DMS 273 (cell line): ENCODE results near the gene USH2A.
"Not testable (repeated sequence)": the region's sequence is repeated elsewhere in the genome, so short reads cannot be mapped to it uniquely, and the experiment has no call there.

Experiments used
- DNase-seq: peaks from one replicate; lab custom pipeline; 2025; ENCODE audit not compliant: unreplicated experiment; lab: John Stamatoyannopoulos, UW

Gene USH2A

DNA sequence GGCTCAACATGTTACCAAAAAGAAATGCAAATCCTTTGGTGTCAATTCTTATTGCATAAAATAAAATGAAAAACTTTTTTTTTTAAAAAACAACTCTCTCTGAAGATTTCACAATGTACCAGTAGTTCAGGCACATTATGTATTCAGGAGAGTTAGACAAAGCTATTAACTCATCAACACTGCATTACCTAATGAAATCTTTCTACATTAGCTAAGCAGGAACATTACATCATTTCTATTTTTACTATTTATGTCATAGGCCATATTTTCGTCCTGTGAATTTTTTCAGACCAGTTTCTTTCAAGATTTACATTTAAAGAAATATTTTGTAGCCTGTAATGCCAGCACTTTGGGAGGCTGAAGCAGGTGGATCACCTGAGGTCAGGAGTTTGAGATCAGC lies 366.2 kb downstream of the USH2A start:
- DNase-seq, result no peak

DNA sequence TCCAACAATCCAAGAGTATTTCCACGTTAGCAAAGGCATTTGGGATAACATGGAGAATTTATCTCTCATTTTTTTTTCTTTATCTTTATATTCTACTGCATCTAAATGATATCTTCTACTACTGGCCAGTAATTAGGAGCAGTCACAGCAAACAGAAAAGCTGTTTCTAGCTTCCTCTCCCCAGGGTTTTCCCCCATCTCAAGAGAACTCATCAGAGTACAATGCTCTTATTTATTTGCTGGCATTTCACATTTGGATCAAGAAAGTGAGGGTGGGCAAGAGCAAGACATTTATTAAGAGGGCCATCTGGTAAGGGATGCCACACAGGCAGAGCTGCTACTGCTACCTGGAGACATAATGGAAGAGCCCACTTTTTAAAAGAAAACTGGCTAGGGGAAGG lies 368.2 kb downstream of the USH2A start:
- DNase-seq, result peak; percentile 20

DNA sequence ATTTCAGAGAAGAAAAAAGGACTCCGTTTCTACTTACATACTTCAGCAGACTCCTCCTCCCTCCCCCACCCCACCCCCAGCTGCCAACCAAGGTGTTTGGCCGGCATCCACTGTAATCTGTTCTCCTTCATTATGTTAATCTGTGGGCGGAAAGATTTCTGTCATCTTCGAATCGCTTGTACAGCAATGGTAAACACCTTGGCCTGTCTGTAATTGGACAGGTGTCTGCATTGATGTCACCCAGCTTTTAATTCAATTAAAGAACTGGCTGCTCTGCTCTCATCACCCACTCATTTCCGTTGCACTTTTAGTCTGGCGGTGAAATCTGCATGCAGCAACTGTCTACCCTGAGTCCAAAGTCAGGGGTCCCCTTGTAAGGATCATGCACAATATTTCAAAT lies 368.6 kb downstream of the USH2A start:
- peak; percentile 83 for DNase-seq

DNA sequence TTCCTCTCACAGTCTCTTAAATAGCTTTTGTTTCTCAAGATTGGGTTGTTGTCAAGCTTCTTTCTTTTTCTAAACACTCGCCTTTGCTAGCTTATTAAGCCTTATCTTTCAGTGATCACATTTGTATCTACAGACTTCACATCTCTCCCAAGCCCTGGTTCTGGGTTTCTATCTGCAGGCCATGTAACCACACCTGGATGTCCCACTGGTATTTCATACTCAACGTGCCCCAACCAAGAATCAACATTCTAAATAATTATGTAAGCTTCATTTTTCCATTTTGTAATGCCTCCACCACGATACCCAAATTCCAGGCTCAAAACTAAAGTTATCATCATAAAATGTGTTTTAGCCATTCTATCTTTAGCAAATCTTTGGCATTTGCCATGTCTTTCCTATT lies 372.2 kb downstream of the USH2A start:
- DNase-seq, result no peak

DNA sequence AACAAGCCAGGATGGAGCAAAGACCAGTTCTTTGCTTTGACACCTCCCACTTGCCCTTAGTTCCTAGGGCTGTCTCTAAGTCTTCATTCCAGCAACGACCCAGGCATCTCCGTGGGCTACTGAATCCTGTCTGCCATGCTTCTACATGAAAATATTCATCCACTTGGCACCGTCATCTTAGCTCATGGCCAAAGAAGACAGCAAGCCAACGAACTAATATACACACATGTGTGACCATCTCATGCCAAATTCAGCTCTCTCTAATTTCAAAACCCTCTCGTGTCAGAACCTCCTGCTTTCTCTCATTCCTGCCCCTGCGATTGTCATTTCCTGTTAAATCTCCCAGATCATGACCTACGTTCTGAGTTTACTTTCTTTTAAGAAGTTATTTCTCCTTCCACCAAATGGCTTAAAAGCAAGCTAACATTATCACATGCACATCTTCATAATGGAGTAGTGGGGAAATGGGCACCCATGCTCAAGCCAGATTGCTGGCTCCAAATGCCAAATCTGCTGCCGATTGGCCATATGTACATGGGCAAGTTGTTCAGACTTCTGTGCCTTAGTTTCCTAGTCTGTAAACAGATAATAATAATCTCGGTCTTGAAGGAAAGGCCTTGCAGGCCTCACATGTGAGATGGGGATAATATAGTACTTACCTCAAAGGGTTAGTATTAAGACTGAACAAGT lies 373.4 kb downstream of the USH2A start:
- DNase-seq, result no peak

DNA sequence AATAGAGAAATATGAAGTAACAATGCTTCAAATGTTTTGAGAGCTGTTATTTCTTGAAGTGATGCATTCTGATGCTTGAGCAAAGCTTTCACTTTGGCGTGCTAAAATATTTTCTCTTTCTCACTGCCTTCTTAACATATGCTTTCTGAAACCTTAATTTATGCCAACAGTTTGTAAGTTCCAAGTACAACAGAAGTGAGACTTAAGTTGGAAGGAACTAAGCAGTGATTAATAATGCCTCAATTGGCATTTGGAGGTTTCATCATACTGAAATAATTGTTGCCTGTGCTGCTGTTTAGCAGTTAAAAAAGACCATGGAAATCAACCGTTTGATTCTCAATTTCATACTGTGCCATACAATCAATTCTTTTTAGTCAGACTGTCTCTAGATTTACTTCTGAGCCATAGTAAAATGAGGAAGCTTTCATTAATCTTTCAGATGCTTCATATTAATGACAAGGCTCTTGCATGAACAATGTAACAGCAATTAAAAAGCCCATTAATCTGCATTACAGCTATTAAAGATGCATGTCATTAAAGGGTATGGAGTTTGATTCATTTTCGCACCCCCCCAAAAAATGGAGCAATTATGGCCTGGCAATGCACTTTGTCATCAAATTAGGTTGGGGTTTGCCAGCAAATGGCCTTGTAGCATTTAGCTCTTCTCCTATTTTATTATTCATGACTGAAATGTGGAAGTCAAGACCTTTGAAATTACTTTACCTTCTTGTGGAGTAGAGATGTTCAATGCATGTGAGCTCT lies 375.3 kb downstream of the USH2A start:
- peak; percentile 6 for DNase-seq

DNA sequence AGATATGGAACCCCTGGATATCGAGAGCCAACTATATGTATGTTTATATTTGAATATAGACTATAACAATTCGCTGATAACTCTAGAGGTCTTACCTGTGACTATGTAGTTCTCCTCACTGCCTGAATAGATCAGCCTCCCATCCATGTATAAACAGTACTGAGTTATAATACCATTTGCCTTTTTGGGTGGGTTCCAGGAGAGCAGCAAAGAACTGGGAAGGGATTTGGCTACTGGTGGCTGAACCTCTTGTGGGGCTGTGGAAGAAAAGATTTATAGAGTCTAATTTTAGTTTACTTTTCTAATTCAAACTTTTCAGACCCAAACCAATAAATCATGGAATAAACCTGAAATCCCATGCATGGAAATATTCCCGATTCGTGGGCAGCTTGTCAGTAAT lies 376.9 kb downstream of the USH2A start:
- DNase-seq, result peak; percentile 7

DNA sequence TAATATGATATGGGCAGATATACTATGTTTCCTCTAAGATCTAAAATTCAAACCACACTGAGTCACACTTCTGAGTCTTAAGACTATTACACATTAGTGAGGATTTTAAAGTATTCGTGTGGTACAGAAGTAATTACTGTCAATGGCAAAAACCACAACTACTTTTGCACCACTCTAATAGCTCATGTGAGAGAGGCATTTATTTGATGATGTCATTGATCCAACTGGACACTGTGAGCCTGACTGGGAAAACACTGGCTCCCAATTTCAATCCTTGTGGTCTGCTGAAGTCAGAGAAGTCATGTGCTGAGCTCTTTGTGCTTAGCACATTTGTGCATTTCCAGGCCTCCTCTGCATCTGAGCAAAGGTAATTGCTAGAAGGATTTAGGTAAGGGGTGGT lies 377.8 kb downstream of the USH2A start:
- DNase-seq, result no peak

DNA sequence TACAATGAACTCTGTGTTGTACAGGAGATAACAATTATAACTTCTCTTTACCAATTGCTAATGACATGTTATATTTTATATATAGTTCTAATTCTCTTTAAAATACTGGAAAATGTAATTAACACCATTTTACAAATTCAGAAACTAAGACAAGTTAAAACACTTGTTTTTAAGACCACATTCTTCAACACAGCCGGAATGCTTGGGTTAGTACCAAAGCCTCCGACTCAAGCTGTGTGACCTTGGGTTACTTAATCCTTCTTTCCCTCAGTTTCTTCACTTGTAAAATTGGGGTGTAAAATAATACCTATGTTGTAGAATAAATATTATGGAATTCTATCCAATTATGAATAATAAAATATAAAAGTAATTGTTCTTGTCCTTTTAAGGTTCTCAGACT lies 378.7 kb downstream of the USH2A start:
- no peak for DNase-seq

DNA sequence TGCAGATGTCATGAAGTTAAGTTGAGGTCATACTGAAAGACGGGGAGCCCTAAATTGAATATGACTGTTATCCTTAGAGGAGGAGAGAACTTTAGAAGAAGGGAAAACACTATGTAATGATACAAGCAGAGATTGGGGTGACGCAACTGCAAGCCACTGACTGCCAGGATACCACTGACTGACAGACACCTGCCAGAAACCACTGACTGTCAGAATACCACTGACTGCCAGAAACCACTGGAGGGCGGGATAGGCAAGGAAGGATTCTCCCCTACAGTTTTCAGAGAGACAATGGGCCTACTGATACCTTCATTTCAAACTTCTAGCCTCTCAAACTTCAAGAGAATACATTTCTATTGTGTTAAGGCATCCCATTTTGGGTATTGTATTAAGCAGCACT lies 388.7 kb downstream of the USH2A start:
- peak; percentile 44 for DNase-seq

DNA sequence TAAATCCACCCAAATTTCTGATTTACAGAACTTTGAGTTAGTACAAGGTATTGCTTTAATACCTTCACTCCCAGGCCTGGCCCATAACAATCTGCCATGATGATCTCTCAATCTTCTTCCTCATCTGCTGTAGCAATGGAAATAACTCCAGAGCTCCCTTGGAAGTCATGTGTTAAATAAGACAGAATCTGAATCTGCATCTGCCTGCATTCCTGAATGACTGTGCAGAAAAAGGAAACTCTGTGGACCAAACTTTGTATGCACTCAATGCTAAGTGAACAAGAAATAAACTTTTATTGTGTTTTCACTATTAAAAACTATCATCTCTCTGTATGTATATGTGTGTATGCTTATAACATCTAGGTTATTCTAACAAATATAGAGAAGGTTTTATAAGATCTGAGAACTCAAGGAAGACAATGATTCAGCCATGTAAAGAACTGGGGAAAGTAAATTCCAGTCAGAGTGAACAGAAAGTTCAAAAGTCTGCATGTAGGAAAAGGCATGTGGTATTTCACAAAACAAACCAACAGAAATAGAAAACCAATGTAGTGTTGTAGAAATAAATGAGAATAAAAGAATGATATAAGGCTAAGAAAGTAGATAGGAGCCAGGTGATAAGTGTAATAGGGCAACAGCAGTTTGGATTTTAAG lies 390.2 kb downstream of the USH2A start:
- DNase-seq, result no peak

DNA sequence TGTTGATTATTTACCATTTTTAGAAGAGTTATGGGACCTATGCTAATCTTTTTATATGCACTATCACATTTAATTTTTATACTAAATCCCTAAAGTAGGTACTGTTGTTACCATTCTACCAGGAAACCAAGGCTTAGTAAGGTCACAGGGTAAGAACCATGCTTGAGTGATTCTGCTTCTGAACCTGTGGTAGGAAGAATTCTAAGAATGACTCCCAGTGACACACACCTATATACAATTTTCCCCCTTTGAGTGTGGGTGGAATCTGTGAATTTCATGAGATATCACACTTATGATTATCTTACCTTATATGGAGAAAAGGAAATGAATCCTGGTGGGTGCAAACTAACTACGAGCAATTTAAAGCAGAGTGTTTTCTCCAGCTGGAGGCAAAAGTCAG lies 391.0 kb downstream of the USH2A start:
- DNase-seq, result no peak

DNA sequence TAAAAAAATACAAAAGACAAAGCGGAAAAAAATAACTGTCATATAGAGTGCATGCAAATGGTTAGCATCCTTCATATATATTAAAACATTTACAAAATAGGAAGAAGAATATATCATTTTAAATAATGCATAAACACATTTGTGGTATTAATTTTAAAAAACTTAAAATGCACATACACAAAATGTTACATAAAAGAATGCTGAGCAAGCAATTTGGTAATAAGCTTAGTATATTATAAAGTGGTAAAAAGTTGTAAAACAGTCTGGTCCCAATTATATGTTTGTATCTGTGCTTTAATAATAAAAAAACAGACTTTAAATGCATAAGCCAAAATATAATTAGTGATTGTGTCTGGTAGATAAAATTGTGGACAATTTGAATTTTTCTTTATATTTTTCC lies 394.6 kb downstream of the USH2A start:
- DNase-seq, result no peak

DNA sequence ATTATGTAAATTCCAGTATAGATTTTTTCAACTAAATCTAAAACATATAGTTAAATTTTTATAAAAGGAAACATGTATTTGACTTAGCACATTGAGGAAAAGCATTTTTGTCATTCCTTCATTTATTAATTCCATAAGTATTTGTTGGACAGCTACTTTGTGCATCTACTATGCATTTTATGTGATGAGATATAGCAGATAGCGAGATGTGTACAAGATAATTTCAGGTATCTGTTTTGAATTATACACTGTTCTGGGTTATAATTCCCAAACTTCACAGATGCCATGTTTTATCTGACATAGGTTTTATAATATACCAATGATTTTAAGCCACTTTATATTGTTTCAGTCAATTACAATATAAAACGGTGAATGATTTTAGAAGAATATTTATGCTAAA lies 398.7 kb downstream of the USH2A start:
- no peak for DNase-seq

DNA sequence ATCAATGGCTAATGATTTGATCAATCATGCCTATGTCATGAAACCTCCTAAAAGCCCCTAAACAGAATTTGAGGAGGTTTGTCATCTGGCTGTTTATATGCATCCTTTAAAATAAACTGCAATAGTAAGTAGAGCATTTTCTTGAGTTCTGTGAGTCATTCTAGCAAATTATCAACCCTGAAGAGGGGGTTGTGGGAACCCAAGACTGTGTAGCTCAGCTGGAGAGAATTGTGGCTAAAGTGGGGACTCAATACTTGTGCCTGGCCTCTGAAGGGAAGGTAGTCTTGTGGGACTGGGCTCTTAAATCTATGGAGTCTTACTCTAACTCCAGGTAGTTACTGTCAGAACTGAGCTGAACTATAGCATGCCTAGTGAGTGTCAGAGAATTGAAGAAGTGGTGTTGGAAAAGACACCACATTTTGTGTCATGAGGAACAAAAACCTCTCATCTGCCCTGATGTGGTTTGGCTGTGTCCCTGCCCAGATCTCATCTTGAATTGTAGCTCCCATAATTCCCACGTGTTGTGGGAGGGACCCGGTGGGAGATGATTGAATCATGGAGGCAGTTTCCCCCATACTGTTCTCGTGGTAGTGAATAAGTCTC lies 402.4 kb downstream of the USH2A start:
- DNase-seq, result no peak

DNA sequence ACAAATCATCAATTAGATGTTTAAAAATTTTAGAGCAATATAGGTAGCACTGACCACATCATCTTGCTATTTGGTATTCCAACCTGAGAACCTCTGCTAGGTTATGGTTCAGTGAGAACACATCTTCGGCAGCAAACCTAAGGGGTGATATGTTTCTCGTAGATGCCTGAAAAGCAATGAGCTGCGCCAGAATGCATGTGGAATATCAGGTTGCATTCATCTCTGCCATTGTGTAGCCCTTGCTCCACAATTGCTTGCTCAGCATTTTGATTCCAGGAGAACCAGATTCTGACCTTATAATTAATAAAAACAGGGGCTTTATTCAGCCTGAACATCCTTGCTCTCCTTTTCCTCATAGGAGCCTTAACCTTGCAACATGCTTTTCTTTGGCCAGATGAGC lies 408.1 kb downstream of the USH2A start:
- no peak for DNase-seq

DNA sequence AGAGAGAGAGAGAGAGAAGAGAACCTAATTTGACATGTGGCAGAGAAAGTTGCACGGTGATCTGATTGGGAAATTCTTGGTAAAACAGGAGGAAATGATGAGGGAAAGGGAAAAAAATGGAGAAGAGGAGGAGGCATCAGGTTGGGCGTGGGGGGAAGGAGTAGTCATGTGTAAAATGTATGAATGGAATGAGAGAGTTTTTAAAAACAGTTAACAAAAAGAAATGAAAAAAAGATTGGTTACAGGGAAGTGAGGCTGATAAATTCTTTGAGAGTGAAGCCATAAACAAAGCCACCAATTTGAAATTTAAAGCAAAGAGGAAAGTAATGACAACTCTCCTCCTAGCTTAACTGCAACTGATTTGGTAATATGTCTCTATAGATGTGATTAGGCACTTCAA lies 409.2 kb downstream of the USH2A start:
- DNase-seq, result no peak

DNA sequence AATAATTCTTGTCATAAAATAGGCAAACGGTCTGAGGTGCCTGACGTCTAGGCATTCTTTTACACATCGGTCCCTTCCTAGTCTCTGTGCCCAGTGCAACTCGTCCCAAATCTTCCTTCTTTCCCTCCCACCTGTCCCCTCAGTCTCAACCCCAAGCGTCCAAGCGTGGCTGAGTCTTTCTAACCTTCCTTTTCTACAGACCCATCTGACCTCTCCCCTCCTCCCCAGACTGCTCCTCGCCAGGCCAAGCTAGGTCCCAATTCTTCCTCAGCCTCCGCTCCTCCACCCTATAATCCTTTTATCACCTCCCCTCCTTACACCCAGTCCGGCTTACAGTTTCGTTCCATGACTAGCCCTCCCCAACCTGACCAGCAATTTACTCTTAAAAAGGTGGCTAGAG lies 413.8 kb downstream of the USH2A start:
- not testable (repeated sequence) for DNase-seq

DNA sequence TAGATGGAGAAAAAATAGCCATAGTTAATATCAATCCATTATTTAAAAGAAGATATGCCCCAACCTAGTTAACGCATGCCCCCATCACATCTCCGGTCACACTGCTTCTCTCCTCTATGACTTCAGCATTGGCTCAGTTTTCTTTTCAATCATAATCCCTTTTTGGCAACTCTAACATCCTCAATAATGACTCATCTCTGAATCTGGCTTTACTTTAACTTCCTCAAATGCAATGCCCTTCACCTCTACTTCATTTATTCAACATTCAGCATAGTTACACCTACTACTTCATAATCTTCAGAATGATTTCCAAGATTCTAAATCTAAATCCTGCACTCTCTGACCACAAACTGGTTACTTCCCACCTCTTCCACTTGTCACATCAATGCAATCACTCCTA lies 417.3 kb downstream of the USH2A start:
- DNase-seq, result no peak

DNA sequence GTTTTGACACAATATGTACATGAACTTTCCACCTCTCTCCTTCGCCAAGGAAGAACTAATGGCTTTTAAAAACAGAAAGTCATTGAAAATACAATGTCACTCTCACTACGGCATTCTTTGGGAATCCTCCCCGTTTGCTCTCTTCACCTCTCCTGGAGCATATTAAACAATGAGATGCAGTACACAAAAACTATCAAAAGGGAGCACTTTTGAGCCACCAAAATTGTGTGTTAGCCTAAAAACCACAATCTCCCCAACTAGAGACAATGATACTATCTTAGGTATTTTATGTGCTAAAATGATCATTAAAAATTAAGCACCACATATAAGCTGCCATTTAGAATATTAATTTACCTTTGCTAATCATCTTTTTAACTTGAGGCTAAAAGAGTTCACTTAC lies 430.6 kb downstream of the USH2A start:
- DNase-seq, result peak; percentile 71

DNA sequence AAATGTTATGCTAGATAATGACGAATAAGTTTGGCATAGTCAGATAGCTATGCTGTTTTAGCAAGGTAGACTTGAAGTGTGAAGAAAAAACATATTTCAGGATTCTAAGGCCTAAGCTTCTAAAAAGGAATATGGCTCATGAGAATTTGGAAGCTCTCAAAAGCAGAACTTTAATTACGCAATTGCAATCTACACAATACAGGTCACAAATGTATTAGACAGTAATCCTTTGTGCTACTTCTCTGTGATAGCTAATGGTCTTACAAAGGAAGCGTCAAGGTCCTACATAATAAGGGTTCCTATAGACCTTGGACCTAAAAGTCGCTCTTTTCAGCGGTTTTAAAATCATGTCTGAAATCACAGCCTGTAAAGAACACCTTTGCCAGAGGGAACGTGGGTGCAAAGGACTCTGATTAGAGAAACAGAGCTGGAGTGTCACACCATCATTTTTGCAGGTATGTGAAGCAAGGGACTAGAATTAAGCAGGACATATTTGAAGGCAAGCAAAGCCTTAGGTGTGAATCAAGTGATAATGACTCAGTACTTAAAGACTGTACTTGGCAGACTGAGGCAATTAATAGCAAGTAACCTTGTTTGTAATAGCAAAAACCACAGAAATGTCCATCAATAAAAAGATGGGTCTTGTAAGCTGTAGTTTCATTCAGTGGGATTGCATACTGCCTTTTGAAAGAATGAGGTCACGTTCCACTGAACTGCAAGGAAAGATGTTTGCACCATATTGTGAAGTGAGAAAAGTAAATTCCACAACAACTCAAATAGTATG lies 436.0 kb downstream of the USH2A start:
- no peak for DNase-seq
